ENCODE measurements around the gene CDH4.
"Not testable (repeated sequence)": the region's sequence is repeated elsewhere in the genome, so short reads cannot be mapped to it uniquely, and the experiment has no call there.

The CDH4 gene

DNA sequence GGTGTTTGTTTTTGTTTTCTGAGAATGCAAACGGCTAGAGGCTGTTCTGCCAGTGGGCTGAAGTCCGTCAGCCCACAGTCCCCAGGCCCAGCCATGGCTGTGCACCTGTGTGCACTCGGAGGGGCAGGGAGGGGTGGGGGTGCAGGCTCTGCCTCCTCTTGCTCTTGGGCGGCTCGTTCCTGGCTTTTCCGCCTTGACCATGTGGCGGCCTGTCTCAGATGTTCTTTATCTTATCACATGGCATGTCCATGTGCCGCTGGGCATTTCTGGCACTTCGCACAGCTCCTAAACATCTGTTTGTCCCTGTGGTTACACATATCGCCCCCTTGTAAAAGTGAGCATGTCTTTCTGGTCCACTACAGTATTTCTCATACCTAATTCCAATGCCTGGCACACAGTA is 137.0 kb downstream of the CDH4 start:
- ATAC-seq, result no peak

DNA sequence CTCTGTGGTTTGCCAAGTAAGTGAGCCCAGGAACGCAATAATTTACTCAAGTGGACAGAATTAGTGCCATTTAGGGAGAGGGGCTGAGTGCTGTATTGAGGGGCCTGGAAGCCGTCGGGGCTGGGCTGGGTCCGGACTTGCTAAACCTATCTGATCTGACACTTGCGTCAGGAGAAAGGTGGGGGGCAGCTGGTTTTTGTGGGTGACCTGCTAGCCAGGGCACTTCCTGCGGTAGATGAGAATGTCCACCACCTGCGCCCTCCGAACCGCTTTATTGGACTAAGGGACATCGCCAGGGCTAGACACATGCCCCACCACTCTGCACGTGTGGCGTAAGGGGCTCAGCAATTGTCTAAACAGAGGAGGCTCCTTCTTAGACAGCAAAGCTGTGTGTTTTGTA is 139.1 kb downstream of the CDH4 start:
- no peak for ATAC-seq

DNA sequence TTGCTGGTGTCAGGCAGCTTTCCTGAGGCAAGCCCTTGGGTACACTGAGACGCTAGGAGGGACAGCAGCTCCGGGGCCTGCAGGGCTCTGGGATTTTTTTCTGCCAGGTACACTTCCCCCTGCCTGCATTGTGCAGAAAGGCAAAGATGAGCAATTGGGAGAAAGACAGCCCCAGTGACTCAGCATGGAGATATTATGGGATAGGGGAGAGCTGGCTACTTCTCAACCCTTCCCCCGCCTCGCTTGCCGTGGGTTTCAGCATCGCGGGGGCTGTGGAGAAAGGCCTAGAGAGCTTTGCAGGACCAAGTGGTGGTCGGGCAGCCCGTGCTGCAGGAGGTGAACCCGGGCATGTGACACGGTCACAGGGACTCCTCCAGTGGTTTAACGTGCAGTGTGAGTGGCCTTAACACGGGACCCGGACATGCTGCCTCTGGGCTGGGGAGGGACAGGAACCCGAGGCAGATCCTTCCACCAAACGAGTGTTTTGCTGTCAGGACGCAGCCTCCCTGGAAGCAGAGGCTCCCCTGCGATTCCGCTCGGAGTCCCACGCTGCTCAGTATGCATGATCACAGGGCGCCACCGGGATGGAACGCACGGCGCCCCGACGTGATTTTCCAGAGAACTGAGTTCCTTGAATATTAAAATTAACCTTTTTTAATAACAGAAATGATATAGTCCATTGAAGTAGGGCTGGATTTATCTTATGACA is 139.9 kb downstream of the CDH4 start:
- ATAC-seq, result no peak

DNA sequence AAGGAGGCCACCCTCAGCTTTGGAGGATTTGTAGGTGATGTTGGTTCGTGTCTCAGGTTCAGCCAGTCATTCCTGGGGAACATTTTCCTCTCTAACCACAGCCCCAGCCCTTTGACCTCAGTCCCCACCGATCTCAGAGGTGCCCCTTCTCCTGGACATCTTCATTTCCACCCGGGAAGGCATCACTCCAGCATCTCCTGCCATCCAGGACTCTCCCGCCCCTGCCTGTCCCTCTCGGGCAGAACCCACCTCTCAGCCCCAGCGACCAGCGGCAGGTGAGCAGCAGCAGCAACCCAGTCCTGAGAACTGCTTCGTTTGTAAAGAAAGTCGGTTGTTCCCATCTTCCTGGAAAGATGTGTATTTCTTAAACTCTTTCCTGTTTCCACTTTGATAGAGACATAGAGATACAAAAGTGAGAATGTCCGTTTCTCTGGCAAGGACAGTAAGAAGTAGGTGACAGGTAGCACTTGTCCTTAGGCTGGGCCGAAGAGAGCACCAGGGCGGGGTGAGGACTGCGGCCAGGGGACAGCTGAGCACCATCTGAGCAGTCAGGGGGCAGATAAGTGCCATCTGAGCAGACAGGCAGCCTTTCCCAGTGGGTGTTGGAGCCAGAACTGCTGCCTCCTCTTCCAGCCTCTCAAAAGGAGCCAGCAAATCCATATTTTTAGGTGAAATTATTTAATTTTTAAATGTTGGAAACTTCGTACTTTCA is 142.2 kb downstream of the CDH4 start:
- ATAC-seq, result no peak

DNA sequence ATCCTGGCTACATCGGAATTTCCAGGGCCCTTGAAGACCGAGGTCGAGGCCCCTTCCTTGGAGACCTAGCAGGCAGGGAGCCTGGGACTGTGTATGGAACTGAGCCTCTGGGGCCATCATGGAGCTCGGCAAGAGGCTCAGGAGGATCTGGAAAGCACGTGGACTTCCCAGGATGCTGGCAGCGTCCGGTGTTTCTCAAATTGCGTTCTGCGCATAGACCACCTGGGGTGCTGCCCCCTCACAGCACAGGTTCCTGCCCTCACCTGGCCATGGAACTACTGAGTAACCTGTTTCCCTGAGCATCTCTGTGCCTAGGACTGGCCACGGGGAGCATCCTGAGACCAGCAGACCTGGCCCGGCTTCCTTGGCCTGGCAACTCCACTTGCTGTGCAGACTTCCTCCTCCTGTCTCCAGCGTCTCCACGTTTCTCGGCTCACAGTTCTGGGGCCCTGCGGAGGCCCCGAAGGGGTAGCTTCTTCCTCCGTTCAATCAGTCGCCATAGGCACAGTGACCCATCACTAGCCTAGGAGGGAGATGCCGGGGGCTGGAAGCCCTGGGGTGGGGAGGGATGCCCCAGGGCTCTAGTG is 144.3 kb downstream of the CDH4 start:
- no peak for ATAC-seq

DNA sequence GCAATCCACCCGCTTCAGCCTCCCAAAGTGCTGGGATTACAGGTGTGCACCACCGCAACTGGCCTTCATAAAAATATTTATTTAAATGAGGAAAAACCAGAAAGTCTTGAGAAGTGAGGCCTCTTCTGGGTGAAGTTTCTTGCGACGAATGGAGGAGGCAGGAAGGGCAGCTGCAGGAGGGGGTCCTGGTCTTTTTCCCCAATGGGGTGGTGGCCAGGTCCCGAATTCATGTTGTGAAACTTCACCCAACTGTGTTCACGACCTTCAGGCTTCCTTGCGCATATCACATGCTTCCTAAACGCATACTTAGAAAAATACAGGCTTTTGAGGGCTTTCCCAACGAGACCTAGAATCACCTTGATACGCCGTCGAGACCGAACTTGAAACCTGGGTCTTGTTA is 145.1 kb downstream of the CDH4 start:
- no peak for ATAC-seq

DNA sequence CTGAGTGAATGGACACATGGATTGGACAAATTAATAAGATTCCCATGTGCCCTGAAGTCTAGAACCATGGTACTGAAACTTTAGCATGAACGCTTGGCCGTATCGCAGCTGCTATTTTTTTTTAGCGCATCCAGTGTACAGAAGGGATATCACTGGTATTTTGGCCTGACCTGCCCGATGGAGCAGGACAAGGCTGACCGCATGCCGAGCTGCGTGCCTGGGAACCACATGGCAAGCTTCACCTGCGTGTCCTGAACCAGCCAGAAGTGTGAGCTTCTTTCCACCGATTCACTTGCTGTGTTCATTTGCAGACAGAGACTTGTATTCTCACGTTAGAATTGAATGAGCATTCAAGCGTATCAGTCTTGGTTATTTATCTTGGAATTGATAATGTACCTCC is 145.7 kb downstream of the CDH4 start:
- ATAC-seq, result no peak

DNA sequence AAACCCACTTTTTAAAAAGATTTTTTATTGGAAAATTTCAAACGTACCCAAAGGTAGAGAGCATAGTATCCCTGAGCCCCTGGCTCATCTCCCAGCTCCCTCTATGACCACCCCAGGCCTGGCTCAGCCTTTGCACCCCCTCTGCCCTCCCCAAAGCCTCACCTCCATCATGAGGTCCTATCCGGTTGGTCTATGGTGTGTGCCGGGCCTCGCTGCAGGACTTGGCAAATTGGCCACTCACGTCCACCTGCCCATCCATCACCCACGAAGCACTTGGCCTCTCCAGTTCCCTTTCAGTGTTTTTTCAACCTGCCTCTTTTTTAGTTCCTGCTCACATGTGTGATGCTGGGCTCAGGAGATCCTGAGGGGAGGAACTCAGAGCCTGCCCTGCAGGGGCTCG is 147.4 kb downstream of the CDH4 start:
- ATAC-seq, result no peak

DNA sequence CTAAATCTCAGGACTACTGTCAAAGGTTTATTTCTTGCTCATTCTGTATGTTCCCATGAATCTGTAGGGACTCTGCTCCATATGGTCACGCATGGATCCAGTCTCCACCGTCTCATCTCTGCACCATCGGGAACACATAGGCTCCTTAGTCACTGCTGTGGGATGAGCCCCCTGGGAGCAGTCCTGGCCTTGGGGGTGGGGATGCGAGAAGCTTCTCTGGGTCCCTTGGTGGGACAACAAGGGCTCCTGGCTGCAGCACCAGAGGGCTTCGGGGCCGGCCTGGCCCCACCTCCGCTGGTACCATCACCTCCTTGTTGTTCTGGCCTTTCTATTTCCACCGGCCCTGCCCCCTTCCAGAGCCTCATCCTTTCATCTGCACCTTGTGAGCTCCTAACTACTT is 148.4 kb downstream of the CDH4 start:
- no peak for ATAC-seq

DNA sequence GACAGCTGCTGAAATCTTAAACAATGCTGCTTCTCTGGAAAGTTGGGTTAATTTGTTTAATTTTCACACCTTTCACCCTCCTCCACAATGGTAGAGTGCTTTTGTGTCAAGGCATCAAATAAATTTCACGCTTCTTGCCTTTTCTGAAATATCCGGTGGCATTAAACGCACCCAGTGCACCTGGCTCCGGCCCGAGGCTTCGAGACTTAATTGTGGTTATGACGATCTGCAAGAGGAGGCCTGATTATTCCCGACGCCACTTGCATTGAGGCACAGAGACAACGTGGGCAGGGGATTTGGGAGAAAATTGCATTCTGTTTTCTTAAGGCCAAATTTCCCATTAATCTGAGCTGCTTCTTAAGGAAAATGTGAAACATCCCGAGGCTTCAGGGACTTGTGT is 152.2 kb downstream of the CDH4 start:
- ATAC-seq, result no peak

DNA sequence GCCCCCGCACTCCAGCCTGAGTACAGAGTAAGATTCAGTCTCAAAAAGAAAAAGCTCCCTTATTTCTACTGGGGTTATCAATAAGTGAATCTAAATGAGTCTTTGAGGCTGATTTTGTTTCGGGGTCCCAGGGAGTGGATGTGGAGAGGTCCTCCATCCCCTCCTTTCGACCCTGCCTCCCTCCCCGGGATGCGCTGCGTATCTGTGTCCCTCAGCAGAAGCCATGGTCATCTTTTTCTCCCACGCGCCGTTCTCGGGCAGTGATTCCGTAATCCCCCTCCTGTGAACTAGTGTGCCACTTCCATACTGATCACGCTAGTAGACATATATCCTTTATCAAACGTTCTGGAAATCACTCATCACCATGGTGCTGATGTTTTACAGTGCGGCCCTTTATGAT is 152.9 kb downstream of the CDH4 start:
- no peak for ATAC-seq

DNA sequence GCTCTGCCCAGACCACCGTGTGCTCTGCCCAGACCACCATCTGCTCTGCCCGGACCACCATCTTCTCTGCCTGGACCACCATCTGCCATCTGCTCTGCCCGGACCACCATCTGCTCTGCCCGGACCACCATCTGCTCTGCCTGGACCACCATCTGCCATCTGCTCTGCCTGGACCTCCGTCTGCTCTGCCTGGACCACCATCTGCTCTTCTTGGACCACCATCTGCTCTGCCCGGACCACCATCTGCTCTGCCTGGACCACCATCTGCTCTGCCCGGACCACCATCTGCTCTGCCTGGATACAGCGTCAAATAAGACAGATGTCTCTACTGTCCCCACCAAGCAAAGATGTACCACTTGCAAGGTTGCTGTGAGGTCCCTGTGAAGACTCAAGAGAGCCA is 154.7 kb downstream of the CDH4 start:
- ATAC-seq, result not testable (repeated sequence)

DNA sequence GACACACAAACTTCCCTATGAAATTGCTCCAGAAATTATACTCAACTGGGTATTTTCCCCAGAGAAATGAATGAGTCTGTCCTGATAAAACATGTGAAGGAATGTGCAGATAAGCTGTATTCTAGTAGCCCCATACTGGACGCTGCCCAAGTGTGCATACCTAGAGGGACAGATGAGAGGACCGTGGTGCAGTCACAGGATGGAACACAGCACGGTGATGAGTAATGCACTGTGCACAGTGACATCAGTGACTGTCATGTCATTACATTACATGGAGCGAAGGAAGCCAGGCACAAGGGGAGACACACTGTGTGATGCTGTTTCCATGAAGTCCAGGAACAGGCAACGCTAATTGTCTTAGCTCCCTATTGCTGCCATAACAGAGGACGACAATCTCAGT is 155.5 kb downstream of the CDH4 start:
- ATAC-seq, result no peak

DNA sequence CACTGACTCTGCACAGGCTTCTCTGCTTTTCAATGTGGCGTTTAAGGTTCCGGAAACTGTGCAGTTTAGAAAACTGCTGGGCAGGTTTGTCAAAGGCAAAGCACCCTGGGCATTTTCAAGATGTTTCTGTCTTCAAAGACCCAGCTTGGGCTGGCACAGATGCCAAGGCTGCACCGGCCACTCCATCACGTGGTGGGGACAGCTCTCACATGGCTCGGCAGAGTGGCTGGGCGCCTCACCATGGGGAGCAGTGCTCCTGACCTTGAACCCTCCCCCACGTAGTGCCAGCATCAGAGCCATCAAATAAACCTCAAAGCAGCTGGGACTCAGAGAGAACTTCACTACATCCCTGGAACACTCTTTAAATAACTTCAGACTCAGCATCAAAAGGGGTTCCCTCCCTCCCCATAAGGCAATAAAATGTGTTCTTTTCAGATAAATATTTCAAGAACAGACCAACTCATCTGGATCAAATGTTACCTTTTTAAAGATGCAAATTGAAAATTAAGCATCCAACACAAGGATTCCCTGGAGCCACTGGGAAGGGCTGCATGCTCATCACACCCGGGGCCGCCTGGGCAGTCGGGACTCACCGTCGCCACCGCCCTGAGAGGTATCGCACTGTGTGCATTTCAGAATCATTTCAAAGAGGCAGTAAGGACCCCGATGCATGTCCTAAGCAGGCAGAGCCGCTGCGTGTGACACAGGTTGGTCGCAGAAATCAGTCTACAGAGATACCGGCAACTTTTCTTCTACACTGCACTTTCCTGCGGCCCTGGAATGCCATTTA is 157.1 kb downstream of the CDH4 start:
- no peak for ATAC-seq

DNA sequence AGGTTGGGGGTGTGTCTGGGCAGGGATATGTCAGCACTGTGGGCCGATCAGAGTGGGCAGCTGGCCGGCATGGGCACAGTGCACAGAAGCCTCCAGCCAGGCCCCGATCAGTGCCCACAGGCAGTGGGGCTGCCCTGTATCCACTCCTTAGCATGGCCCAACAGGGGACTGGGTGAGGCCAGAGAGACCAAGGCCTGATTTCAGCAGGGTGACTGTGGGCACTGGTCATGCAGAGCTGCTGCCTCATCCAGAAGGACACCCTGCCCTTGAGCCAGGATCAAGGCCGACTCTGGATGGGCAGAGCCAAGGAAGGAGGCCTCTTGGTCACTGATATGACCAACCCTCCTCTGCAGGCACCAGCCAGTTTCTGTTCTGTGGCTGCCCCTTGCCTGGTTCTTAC is 159.7 kb downstream of the CDH4 start:
- ATAC-seq, result no peak

DNA sequence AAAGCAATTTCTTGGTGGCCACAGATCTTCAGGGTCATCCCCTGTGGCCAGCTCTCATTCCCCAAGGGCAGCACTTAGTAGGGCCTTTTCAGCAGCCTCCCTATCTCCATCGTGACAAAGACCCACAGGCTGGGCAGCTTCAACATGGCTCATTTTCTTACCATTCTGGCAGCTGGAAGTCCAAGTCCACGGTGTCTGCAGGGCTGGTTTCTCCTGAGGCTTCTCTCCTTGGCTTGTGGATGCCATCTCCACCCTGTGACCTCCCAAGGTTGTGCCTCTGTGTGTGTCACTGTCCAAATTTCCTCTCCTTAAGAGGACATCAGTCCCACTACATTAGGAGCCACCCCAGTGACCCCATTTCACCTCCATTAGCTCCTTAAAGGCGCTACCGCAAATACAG is 161.7 kb downstream of the CDH4 start:
- no peak for ATAC-seq

DNA sequence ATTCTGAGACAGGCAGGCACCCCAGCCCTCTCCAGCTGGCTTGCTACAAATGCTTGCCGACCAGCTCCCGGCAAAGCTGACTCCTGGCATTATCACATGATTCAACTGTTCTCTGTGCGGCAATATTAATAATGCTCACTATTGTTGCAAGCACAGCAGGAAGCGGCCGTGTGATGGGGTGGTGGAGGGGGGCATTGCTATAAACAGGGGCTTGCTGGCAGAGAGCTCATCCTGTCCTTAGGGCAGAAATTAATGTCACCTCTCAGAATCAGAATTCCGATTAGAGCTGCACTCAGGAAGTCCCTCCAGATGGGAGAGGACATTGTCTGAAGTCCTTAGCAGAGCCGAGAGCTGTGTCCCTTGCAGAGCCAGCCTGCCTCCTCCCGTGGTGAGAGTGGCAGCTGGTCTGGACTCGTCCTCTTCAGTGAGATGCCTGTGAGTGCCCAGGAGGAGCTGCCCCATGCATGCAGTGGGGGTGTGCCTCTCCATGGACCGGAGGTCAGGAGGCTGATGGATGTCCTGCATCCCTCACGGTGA is 162.5 kb downstream of the CDH4 start:
- no peak for ATAC-seq

DNA sequence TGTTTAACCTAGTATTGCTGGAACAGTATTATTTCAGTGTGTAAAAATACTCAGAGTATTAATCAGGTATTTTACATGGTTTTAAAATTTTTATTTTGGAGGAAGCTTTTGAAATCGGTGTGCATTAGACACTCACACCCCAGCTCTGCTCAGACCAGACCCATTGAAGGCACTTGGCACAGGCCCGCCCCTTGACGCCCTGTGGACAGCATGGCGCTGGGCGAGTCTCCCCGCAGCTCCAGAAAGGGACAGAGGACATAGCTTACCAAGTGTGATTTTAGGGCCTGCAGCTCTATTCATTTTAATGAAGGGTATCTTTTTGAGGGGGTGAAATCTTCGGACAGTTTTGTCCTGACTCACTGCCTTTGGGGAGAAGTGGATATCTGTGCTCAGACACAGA is 164.5 kb downstream of the CDH4 start:
- ATAC-seq, result no peak

DNA sequence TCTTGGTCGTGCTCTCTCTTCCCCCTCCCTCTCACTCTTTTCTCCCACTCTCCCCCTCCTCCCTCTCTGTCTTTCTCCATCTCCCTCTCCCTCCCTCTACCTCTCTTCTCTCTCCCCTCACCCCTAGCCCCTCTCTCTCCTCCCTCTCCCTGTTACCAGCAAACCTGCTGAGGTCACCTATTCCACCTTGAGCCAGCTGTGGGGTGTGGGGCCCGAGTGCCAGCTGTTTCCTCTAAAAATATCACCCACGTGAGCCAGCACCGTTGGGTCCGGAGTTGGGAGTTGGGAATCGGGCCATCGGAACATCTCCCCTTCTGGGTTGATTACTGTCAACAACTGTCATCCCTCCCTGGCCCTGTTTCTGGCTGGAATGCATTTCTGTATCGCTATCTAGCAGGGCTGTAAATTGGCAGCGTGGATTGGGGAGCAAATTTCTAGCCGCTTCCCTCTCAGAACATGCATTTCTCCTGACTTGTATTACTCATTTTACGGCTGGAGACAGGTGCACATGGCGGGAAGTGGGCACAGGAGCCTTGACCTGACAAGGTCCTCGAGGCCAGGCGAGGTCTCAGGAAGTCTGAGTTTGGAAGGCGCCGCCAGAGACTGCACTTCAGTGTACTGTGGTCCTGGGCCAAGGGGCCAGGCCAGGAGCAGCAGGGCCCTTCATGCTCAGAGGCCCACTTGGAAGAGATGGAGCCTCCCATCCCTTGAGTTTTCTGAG is 165.3 kb downstream of the CDH4 start:
- ATAC-seq, result no peak

DNA sequence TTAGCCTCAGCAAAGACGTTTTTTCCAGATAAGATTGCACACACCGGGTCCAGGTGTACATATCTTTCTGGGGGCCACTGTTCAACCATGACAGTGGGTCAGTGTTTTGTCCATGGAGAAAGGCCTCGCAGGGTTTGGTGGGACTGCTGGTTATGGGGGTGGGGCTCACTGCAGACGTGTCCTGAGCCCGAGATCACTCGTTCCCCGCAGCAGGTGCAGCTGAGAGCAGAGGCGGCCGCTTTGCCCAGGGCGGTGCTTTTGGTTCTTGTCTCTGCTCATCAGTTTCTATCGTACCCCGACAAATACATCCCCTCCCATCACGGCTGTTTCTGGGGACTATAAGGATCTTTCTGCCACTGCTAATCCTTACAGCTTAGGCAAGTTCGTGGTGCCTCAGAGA is 166.9 kb downstream of the CDH4 start:
- ATAC-seq, result no peak

DNA sequence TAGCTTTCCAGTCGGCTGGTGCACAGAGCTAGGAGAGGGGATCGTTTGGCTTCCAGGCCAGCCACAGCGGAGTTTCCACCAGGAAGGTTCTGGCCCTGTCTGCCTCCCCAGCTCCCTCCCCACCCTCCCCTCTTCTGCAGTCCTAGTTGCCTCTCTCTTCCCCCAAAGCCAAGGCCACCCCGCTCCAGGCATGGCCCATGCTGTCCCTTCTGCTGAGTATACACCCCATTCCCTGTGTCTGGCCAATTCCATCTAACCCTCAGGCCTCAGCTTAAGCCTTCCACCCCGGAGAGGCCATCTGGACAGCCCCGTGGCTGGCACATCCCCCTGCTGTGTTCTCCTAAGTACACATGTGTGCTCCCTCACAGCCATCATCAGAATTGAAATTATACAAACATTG is 167.4 kb downstream of the CDH4 start:
- no peak for ATAC-seq

DNA sequence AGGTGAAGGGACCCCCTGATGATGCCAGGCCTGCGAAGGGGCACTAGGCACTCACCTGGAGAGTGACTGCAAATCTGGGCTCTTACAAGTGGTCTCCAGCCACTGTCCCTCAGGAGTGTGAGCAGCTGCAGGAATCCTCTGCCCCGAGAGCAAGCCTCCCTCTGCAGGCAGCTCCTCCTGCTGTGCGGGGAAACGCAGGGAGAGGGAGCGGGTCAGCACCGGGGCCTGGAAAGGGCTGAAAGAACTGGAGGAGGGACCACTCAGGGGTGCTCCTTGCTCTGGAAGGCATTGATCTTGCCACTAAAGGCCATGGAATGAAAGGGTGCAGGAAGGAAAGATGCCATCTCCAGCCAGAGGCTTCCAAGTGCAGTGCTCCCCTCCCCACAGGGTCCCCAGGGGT is 168.0 kb downstream of the CDH4 start:
- no peak for ATAC-seq

DNA sequence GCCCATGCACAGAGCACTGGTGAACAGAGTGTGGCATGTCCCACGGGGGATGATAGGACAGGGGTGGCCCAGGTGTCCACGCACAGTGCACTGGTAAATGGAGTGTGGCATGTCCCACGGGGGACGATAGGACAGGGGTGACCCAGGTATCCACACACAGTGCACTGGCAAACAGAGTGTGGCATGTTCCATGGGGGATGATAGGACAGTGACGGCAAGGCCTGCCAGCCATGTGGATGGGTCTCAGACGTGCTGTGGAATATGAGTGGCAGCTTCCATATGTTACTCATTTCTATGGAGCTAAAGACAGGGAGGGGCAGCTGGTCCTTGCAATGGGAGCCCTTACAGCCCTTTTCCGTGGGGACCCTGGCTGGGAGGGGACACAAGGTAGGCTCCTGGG is 168.7 kb downstream of the CDH4 start:
- no peak for ATAC-seq
